Kidney epithelial cell (primary cell): ENCODE data around the gene IGF2R. TPM values are rescaled to one million over a fixed set of nuclear protein-coding genes. Genes with fewer than 3 reads are reported as not detected.

Source experiments
- DNase-seq: peaks from one replicate; pipeline ENCODE4 v3.0.0-alpha.2; 2010; ENCODE audit warnings: low read depth
- H3K27me3 ChIP-seq: 2 replicates; pipeline ENCODE4 v1.6.0; 2011; ENCODE audit warnings: low read length; ENCODE audit not compliant: control insufficient read depth, insufficient read depth
- H3K36me3 ChIP-seq: 2 replicates; pipeline ENCODE4 v1.5.1; 2011; ENCODE audit warnings: low read length; ENCODE audit not compliant: control insufficient read depth, insufficient read depth
- H3K4me3 ChIP-seq: 2 replicates; pipeline ENCODE4 v1.5.1; 2011; ENCODE audit warnings: low read depth, mild to moderate bottlenecking, control low read depth, low read length
- total RNA-seq: library from RNA; depleted of rRNA; stranded (reverse); fragments of >200 nt; gene quantifications from 2 replicates; pipeline ENCODE4 v1.2.3, GENCODE V29; 2015
- TF ChIP-seq, protein P1 (sequence below): IDR thresholded peaks from 2 replicates; pipeline ENCODE4 v1.5.1; 2011; ENCODE audit warnings: mild to moderate bottlenecking, moderate library complexity, low read length, control low read depth, inconsistent platforms; ENCODE audit not compliant: insufficient read depth, poor library complexity, severe bottlenecking

The IGF2R gene
- total RNA-seq, 1 donor from 2014 or later = 251 TPM

- no peak for DNase-seq
- H3K27me3 ChIP-seq = no peaks in the 10 kb centered on the region
- peaks cover 6% of the 10 kb centered on the region for H3K36me3 ChIP-seq
- TF ChIP-seq, protein P1, sequence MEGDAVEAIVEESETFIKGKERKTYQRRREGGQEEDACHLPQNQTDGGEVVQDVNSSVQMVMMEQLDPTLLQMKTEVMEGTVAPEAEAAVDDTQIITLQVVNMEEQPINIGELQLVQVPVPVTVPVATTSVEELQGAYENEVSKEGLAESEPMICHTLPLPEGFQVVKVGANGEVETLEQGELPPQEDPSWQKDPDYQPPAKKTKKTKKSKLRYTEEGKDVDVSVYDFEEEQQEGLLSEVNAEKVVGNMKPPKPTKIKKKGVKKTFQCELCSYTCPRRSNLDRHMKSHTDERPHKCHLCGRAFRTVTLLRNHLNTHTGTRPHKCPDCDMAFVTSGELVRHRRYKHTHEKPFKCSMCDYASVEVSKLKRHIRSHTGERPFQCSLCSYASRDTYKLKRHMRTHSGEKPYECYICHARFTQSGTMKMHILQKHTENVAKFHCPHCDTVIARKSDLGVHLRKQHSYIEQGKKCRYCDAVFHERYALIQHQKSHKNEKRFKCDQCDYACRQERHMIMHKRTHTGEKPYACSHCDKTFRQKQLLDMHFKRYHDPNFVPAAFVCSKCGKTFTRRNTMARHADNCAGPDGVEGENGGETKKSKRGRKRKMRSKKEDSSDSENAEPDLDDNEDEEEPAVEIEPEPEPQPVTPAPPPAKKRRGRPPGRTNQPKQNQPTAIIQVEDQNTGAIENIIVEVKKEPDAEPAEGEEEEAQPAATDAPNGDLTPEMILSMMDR = no peak
- no peak overlapping the region for H3K4me3 ChIP-seq
Measured at GRCh38 chr6:160054271-160054670, 85.4 kb downstream of the IGF2R start.

DNA sequence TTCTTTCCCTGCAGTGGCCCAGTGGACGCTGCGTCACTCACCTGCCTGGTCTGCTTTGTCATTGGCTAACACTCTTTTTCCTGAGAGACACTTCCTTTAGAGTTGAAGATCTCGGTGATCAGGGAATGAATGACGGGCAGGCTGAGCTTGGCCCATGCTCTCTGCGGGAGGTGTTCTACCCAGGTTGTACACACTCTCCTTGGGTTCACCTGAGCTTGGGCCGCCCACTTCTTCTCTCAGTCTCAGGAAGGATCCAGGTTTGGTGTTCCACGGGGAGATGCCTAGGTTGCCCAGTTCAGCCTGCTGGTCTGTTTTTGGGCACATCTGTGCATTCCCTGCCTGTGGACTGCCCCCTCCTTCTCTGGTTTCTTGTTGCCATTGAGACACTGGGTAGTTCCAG, 86.0 kb downstream of the IGF2R start:
- TF ChIP-seq, protein P1 = no peak
- no peak overlapping the region for H3K4me3 ChIP-seq
- H3K27me3 ChIP-seq = no peaks in the 10 kb centered on the region
- peaks cover 6% of the 10 kb centered on the region for H3K36me3 ChIP-seq
- no peak for DNase-seq

DNA sequence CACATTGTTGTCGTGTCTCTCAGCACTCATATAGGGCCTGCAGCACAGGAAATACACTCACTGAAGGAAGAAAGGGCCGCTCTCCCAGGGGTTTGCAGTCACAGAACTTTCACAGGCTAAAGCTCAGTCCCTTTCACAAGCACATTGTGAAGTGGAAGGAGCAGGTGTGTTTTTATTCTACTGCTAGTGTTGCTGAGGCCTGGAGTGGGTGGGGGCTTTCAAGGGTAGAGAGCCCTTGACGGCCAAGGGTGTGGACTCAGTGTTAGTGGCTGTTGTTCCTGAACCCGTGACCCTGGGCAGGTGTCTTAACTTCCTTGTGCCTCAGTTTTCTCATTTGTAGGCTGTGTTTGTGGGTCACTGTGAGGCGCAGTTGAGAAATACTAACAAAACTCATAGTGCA, 86.5 kb downstream of the IGF2R start:
- no peak overlapping the region for H3K4me3 ChIP-seq
- no peak for DNase-seq
- TF ChIP-seq, protein P1 = no peak
- peaks cover 6% of the 10 kb centered on the region for H3K36me3 ChIP-seq
- no peaks in the 10 kb centered on the region for H3K27me3 ChIP-seq

DNA sequence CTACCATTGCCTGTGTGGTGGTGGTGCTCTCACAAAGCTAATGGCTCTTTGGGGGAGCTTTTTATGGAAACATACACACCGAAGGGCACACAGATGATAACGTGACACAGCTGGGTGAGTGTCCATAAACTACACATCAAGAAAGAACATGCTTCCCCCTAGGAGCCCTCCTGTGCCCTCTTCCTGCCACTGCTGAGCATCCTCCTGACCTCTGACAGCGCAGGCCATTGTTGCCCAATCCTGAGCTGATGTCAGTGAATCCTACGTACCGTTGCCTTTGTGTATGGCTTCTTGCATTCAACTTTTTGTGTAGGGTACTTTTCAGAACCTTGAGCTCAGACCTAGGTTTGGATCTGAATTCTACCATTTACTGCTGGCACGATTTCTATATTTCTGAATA, 86.9 kb downstream of the IGF2R start:
- TF ChIP-seq, protein P1 = no peak

DNA sequence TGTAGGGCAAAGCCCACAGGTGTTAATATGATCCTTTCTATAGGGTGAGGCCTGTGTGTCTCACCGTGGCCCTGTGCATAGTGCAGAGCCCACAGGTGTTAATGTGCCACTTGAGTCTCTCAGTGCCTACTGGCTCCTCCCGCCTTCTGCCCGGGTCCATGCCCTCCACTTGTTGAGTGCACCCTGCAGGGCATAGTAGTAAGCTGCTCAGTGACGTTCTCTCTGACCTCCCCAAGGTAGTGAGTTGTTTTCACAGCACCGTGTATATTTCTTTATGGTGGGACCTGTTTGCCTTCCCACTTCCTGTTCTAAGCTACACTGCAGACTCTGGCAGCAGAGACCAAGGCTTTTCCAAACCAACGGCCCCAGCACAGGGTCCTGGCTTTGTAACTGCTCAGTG, 88.2 kb downstream of the IGF2R start:
- TF ChIP-seq, protein P1 = no peak
- peaks cover 4% of the 10 kb centered on the region for H3K36me3 ChIP-seq

More for the DNA sequence above, 86.9 kb downstream of the IGF2R start:
- Histone ChIP-seq H3K4me3 (no peak overlapping the region), H3K36me3 (peaks cover 6% of the 10 kb centered on the region), H3K27me3 (no peaks in the 10 kb centered on the region)
- no peak for DNase-seq

DNA sequence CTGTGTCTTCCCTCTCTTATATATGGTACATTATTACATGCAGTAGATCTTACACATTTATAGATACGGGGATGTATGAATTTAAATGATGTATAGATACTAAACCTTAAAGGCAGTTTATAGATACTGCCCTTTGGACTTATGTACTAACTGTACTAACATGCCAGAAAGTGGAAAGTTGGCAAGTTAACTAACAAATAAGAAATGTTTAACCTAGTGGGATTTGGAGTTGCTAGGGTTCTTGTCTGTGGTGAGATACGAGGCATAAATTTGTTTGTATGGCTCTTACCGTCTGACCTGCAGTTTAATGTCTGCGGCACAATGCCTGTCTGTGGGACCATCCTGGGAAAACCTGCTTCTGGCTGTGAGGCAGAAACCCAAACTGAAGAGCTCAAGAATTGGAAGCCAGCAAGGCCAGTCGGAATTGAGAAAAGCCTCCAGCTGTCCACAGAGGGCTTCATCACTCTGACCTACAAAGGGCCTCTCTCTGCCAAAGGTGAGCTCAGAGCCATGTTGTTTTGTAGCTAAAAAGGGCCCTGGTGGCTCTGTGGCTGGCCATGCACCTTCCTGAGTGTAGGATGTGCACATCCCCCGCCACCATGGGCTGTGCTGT, 89.8 kb downstream of the IGF2R start:
- TF ChIP-seq, protein P1 = no peak
- Histone ChIP-seq H3K27me3 (no peaks in the 10 kb centered on the region), H3K36me3 (peaks cover 4% of the 10 kb centered on the region), H3K4me3 (no peak overlapping the region)
- DNase-seq = no peak

More for the DNA sequence above, 88.2 kb downstream of the IGF2R start:
- DNase-seq = no peak
- Histone ChIP-seq H3K4me3 (no peak overlapping the region), H3K27me3 (no peaks in the 10 kb centered on the region)
